Esophagus muscularis mucosa (tissue), 3 donors: ENCODE results near the gene SUPT4H1.

ENCODE experiments used
- POLR2A ChIP-seq: fragments of 450-650 bp; IDR thresholded peaks from one replicate; pipeline ENCODE4 v1.6.1; 2017; ENCODE audit warnings: antibody characterized with exemption, moderate library complexity, mild to moderate bottlenecking, low read depth
- POLR2AphosphoS5 ChIP-seq, 2 donors: sonication (generic); formaldehyde crosslinking; IDR thresholded peaks; one replicate each; pipeline ENCODE4 v1.6.1; 2017; ENCODE audit warnings: antibody characterized with exemption in 2 of 2
- TF ChIP-seq, protein P1 (sequence below), 3 experiments: fragments of 200-600 bp in 2 of 3; fragments of 450-650 bp in 1 of 3; sonication (generic) in 2 of 3; IDR thresholded peaks; one replicate each; pipeline ENCODE4 v1.5.1; 2017 to 2019; ENCODE audit warnings: antibody characterized with exemption in 3 of 3, mild to moderate bottlenecking in 2 of 3, moderate library complexity in 1 of 3

DNA sequence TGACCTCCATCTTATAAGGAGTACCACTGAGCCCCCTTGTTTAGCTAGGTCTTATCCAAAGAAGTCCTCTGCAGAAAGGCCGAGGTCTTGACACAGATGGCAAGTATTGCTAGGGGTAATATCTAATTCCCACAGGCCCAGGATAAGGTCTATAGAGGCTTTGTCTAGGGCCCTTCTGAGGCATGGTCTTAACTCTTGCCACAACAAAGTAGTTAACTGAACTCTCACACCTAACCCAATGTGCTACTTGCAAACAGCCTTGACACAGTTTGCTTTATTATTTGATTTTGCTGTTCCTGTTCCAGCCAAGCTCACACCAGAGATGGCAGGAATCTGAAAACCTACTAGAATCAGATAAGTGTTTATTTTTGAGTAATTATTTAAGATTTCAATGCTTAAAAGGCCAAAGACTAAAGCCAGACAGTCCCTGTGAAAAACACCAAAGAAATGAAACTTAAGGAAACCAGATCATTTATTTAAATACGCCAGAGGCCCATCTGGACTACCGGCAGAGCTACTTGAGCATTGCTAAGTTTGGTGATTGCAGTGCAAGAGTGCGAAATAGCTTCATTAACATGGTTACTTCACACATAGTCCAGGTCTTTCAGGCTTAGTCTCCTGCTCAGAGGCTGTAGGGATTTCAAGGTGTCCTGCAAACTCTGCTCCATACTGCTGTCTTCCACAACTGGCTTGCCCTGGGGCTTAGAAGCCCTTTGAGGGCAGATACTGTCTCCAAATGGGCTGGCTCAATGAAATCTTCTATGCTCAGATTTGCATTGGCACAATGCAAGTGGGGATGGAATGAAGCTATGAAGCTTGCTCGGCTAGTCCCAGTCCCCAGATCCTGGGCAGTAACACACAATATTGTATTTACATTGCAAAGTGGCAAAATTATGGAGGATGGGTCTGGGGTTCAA, 28.5 kb upstream of the SUPT4H1 start:
- TF ChIP-seq, protein P1, sequence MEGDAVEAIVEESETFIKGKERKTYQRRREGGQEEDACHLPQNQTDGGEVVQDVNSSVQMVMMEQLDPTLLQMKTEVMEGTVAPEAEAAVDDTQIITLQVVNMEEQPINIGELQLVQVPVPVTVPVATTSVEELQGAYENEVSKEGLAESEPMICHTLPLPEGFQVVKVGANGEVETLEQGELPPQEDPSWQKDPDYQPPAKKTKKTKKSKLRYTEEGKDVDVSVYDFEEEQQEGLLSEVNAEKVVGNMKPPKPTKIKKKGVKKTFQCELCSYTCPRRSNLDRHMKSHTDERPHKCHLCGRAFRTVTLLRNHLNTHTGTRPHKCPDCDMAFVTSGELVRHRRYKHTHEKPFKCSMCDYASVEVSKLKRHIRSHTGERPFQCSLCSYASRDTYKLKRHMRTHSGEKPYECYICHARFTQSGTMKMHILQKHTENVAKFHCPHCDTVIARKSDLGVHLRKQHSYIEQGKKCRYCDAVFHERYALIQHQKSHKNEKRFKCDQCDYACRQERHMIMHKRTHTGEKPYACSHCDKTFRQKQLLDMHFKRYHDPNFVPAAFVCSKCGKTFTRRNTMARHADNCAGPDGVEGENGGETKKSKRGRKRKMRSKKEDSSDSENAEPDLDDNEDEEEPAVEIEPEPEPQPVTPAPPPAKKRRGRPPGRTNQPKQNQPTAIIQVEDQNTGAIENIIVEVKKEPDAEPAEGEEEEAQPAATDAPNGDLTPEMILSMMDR (IDR thresholded peaks at IDR 0.05) = no peak
- TF ChIP-seq POLR2AphosphoS5 (IDR thresholded peaks at IDR 0.05) = no peak
- no peak for TF ChIP-seq POLR2A
